ENCODE measurements around the gene ABHD11.
"Not testable (repeated sequence)": the region's sequence is repeated elsewhere in the genome, so short reads cannot be mapped to it uniquely, and the experiment has no call there.

ABHD11 gene

DNA sequence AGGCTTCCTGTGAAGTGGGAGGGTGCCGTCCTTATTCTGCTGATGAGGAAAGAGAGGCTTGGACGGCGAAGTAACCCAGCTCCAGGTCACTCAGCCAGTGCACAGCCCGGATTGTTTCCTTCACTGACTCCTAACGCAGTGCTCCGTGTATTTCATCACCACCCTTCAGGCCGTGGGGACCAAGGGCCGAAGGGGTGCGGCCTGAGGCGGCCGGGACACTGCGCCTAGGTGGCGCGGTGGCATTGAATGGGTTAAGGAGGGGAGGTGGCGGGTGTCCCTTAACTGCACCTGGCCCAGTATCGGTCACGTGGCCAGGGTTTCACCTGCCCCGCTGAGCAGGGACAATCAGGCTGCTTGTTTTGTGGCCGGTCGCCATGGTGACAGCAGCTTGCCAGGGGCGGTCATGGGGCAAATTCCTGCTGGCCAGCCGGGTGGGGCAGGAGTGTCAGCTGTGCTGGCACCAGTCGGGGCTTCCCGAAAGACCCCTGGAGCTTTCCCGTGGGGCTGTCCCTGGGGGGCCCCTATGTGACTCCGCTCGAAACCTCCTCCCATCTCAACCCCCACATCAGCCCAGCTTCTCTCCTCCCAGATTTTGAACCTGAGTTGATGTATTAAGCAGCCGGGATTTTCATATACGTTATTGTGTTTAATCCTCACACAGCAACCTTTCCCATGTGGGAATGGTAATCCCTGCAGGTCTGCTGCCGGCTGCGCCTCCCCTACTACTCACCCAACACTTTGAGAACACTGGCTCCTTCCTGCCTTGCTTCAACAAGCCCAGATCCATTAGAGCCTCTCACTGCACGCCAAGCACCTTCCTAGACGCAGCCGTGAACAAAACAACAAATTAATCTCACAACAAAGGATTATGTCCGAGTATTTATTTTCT lies 4.4 kb upstream of the ABHD11 start:
- peak; percentile 86 for DNase-seq

DNA sequence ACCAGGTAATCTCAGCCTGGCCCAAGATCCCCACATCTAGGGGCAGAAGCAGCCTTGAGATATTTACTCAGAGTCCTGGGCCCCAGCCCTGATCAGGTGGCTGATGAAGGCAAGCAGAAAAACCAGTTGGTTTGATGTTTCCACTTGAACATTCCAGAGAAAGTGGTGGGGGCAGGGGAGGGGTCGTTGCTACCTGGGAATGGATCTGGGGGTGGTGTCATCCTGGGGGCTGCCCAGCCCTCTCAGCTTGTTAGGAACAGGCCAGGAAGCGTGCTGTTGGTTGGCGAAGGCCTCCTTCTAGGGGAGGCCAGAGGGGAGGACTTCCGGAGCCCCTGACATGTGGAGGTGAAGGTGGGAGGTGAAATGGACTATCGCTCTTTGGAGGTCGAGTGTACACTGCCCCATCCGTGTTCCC lies 3.7 kb upstream of the ABHD11 start:
- peak; percentile 69 for DNase-seq

DNA sequence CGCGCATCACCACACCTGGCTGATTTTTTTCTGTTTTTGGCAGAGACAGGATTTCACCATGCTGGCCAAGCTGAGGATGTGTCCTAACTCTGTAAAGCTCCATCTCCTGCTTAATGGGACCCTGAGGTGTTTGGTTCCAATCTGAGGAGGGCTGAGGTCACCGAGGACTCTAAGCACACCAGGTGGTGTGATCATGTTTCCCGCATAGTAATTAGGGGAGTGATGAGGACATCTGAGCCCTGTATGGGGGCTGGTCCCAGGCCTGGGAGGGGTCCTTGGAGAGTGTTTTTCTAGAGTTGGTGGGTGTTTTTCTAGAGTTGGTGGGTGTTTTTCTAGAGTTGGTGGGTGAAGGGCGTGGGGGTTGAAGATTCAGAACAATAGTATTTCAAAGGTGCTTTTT lies 3.0 kb upstream of the ABHD11 start:
- no peak for DNase-seq

DNA sequence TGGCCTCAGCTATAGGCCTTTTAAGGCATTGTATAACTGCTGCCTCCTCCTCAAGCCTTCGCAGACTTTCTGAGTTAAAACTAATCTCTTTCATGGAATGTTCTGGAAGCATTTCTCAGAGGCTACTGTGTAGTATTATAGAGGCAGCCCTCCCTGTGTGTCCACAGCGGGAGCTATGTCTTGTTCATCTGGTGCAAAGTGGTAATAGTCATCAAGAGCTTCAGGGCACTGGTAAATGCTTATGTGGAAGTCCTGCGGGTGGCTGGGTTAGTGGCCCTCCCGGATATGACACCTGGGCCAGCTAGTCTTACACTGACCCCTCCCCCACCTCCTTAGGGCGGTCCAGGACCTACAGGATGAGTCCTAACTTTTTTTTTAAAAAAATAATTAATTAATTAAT lies 2.2 kb upstream of the ABHD11 start:
- DNase-seq, result peak; percentile 6

DNA sequence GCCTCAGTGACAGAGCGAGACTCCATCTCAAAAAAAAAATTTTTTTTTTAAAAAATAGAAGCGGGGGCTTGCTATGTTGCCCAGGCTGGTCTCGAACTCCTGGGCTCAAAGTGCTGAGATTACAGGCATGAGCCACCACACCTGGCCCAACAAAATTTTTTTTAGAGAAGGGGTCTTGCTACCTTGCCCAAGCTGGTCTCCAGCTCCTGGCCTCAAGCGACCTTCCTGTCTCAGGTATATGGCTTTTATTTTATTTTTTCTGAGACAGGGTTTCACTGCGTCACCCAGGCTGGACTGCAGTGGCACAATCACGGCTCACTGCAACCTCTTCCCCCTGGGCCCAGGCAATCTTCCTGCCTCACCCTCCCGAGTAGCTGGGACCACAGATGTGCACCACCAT lies 1.6 kb upstream of the ABHD11 start:
- DNase-seq, result no peak

DNA sequence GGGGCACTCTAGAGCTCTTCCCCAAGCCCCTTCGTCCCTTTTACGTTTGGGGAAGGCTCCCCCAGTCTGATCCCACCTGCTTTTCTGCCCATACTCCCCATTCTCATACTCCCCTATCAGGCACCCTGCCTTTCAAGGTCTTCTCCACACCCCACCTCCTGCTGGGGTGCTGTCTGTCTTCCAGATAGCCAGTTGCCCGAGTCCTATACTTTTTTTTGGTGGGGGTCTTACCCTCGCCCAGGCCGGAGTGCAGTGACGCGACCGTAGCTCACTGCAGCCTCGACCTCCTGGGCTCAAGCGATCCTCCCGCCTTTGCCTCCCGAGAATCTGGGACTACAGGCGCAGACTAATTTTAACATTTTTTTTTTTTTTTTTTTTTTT lies 775 bp upstream of the ABHD11 start:
- no peak for DNase-seq

DNA sequence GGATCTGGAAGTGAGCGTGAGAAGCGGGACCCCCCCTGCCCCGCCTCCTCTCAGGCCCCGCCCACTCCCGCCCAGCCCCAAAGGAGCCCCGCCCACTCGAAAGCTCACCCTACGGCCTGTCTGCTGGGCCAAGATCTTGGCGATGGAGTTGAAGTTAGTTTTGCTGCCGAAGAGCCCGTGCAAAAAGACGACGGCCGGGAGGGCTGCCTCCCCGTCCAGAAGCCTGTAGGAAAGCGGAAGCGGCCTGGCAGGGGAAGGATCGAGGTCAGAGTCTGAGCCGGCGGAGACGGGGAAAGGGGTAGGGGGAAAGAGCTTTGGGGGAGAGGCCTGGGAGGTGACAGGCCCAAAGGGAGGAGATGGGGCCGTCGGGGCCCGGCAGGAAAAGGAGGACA lies 386 bp downstream of the ABHD11 start:
- DNase-seq, result peak; percentile 14

DNA sequence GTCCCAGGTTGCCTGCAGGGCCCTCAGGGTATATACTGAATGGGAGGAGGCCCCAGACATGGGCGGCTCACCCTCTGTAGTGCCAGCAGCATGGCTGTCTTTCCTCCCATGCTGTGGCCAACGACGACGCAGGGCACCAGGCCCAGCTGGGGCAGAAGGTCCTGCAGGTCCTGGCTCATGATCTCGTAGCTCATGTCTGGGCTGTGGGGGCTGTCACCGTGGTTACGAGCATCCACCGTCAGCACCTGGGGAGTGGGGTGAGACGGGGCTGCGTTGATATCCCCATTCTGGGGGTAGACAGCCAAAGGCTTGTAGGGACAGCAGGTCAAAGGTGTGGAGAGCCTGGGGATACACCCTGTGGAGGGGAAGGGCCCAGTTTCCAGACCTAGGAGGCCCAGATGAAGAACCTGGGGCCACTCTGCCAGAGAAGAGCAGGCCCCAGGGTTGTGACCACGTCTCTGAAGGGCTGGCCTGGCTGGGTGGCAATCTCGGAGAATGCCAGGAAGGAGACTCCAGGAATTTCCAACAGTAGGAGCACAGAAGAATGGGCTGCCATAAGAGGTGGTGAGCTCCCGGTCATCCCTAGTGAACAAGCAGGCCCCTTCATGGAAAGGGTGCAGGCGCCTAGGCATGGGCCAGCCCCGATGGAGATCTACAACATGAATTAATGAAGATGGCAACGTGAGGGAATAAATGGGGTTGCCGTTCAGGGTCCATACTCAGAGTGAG lies 947 bp downstream of the ABHD11 start:
- no peak for DNase-seq

DNA sequence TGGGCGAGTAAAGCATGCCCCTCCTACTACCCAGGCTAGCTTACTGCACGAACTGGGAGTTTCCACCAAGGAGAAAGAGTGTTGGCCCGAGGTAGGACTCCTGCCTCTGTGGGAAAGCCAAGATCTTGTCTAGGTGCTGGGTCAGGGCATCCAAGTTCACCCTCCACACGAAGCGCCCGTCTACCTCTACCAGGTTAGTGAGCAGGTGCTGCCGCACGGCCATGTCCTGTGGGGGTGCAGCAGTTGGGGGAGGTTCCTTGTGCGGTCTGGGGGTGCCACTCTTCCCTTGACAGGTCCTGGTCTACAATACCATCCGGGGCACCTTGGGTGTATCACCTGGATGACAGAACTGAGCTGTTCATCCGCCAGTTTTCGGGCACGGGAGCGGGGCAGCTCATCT lies 1.7 kb downstream of the ABHD11 start:
- DNase-seq, result no peak

DNA sequence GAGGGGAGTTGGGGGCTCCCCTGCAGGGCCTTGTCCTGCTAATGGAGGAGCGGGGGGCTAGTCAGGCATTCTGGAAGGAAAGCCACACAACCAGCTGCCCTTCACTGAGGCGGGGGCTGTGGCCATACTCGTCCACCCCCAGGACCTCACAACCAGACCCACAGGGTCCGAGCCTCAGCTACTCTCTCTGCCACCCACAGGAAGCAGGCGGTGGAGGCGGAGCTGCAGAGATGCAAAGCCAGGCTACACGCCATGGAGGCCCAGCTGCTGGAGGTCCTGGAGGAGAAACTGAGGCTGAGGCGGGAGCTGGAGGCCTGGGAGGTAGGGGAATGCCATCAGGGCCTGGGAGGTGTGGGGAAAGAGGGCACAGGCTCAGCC lies 3.1 kb downstream of the ABHD11 start:
- DNase-seq, result no peak

DNA sequence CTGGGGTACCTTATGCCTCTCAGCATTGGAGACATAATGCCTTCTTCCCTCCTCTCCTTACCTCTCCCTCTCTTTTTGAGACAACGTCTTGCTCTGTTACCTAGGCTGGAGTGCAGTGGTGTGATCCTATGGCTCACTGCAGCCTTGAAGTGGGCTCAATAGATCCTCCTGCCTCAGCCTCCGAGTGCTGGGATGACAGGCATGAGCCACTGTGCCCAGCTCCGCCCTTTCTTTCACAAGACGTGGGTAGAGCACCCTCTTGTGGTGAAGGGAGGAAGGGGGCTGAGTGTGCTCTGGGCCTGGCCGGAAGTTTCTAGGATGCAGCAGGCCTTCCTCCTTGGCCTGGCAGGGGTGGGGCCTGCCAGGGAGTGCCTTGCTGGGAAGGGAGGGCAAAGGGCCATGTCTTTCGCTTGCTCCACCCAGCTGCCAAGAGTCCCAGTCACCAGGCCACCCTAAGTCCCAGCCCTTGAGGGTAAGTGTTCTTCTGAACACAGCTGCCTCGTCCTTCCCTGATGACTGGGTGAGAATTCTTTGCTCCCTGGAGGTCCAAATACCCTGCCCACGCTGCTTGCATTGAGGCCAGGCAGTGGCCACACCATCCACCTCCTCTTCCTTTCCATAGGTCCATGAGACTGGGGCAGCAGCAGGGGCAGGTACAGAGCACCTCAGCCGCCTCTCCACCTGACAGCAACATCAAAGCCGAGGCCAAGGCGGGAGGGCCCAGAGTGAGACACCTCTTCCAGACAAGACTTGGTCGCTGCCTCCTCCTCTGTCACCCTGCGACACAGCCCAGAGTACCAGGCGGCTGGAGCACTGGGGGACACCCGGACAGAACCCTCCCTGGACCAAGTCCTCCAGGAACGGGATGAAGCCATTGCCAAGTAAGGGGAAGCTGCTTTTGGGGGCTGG lies 3.7 kb downstream of the ABHD11 start:
- DNase-seq, result peak; percentile 78

DNA sequence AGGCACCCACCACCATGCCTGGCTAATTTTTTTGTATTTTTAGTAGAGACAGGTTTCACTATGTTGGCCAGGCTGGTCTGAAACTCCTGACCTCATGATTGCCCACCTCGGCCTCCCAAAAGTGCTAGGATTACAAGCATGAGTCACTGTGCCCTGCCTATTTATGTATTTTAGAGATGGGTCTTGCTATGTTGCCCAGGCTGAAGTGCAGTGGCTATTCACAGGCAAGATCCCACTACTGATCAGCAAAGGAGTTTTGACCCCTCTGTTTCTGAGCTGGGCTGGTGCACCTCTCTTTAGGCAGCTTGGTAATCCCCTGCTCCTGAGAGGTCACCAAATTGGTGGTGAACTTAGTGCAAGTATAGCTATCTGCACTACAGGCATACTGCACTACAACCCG lies 6.2 kb downstream of the ABHD11 start:
- DNase-seq, result no peak

DNA sequence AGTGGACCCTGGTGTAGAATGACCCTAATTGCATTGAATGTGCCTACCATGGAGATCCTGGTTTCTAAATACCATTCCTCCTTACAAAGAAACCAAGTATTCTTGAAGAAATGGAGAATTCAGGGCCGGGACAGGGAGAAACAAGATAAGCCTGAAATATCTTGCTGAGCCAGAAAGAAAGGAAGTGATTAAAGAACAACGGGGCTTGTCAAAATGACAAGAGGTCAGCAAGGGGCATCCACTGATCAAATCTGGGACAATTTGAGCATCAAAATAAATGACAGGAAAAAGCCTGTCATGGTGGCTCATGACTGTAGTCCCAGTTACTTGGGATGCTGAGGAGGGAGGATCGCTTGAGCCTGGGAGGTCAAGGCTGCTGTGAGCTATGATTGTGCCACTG lies 8.1 kb downstream of the ABHD11 start:
- no peak for DNase-seq

DNA sequence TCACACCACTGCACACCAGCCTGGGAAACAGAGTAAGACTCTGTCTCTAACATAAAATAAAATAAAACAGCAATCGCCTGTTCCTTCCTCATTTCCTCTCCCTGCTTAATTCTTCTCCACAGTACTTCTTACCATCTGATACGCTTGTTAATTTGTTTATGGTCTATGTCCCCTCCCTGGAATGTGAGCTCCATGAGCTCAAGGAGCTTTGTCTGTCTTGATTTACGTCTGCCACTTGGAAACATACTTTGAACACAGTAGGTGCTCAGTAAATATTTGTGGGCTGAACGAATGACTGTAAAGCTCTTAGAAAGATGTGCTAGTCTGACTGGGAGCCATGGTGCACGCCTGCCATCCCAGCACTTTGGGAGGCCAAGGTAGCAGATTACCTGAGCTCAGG lies 10.1 kb downstream of the ABHD11 start:
- DNase-seq, result no peak

DNA sequence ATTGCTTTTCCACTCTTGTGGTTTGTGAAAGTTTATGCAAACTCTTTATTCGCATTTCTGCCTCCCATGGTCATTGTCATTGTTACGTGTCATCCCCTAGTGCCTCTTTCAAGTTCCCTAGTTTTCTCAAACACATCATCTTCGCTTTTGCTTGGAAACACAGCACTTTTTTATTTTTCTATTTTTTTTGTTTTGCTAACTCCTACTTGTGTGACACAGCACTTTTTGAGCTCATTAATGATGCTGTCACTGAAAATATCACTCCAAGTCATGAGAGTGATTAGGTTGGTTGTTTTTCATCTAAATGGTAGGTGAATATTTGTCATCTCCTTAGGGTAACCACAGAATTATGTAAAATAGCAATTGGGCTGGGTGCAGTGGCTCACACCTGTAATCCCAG lies 10.7 kb downstream of the ABHD11 start:
- no peak for DNase-seq

DNA sequence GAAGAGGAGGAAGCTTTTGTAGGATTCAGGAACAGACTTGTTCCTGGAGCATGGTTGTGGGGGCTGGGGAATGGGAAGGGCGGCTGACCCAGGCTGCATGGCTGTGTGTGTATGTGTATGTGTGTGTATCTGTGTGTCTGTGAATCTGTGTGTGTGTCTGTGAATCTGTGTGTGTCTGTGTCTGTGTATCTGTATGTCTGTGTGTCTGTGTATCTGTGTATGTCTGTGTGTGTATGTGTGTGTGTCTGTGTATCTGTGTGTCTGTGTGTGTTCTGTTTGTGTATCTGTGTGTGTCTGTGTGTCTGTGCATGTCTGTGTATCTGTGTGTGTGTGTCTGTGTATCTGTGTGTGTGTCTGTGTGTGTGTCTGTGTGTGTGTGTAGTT lies 12.5 kb downstream of the ABHD11 start:
- no peak for DNase-seq

DNA sequence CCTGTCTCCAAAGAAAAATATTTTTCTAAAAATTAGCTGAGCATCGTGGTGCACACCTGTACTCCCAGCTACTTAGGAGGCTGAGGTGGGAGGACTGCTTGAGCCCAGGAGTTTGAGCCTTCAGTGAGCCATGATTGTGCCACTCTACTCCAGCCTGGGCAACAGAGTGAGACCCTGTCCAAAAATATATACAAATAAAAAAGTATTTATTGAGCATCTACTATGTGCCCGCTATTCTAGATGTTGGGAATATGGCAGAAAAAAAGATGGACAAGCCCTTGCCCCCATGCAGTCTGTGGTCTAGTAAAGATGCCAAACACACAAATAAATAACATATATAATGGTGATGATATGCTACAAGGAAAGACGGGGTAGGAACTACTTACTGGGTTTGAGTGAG lies 14.8 kb downstream of the ABHD11 start:
- DNase-seq, result no peak

DNA sequence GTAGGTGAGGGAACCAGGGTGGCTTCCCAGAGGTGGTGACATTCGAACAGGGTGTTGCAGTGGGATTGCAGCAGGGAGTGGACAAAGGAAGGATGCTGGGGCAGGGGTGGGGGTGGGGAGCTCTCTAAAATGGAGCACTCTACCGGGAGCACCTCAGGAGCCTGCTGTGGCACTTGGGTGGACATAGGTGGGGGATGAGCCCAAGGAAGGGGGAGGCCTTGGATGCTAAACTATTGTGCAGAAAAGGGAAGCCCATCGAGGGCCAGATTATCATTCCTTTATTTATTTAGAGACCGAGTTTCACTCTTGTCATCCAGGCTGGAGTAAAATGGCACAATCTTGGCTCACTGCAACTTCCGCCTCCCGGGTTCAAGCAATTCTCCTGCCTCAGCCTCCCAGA lies 15.8 kb downstream of the ABHD11 start:
- DNase-seq, result no peak

DNA sequence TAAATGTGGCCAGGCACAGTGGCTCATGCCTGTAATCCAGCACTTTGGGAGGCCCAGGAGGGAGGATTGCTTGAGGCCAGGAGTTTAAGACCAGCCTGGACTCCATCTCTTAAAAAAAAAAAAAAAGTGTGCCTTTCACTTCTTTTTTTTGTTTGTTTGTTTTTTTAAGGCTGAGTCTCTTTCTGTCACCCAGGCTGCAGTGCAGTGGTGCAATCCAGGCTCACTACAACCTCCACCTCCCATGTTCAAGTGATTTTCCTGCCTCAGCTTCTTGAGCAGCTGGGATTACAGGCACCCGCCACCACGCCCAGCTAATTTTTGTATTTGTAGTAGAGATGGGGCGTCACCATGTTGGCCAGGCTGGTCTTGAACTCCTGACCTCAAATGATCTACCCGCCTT lies 16.4 kb downstream of the ABHD11 start:
- DNase-seq, result not testable (repeated sequence)

DNA sequence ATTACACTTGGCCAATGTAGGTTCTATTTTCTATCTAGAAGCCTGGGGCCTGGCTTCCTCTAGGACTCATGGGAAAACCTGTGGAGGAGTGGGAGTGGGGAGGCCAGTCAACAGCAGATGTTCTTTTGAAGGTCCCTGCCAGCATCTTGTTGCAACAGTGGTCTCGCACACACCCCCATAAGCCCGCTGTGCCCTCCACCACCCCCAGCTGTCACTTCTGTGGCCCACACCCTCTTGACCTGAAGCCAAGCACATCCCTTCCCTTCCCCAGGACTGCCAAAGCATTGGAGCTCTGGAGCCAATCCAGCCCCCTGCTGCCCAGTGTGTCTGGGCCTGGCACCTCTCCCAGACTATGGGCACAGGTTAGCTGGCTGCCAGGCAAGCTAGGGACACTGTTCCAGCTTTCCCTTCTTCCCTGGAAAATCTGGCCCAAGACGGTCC lies 17.2 kb downstream of the ABHD11 start:
- no peak for DNase-seq

DNA sequence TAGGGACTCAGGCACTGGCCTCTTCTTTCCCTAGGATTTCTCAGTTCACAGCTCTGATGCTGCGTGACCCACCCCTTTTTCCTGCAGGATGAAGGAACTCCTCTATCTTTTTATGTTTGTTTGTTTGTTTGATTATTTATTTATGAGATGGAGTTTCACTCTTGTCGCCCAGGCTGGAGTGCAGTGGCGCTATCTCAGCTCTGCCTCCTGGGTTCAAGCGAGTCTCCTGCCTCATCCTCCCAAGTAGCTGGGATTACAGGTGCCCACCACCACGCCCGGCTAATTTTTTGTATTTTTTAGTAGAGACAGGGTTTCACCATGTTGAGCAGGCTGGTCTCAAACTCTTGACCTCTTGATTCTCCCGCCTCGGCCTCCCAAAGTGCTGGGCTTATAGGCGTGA lies 18.2 kb downstream of the ABHD11 start:
- not testable (repeated sequence) for DNase-seq

DNA sequence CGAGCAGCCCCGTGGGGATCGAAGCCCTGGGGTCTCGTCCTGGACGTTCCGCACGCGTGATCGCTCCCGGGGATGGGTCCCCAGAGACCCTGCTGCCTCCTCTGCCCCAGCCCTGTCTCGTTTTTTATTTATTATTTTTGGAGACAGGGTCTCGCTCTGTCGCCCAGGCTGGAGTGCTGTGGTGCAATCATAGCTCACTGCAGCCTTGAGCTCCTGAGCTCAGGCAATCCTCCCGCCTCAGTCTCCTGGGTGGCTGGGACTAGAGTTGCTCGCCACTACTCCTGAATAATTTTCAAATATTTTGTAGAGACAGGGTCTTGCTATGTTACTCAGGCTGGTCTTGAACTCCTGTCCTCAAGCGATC lies 18.8 kb downstream of the ABHD11 start:
- no peak for DNase-seq
